Neural crest cell (in vitro differentiated cells): ENCODE data around the gene GPR55. TPM values are rescaled to one million over a fixed set of nuclear protein-coding genes. Genes with fewer than 3 reads are reported as not detected.
A peak's percentile ranks its signal among the peaks of the same experiment; 100 is the strongest.

Experiments used
- DNase-seq: peaks from one replicate; pipeline ENCODE4 v3.0.0; 2021; ENCODE audit warnings: low read depth, mixed read lengths, low spot score
- H3K27ac Mint-ChIP-seq: one replicate; pipeline ENCODE4 v1.8.0; 2021; ENCODE audit warnings: mild to moderate bottlenecking, mixed read lengths; ENCODE audit not compliant: unreplicated experiment
- H3K27me3 Mint-ChIP-seq: 2 replicates; pipeline ENCODE4 v1.8.0; 2021; ENCODE audit warnings: low read depth, mild to moderate bottlenecking, mixed read lengths
- H3K36me3 Mint-ChIP-seq: 2 replicates; pipeline ENCODE4 v1.8.0; 2021; ENCODE audit warnings: low read depth, mild to moderate bottlenecking, mixed read lengths
- H3K4me1 Mint-ChIP-seq: 2 replicates; pipeline ENCODE4 v1.8.0; 2021; ENCODE audit warnings: mixed read lengths
- H3K4me3 Mint-ChIP-seq: one replicate; pipeline ENCODE4 v1.8.0; 2021; ENCODE audit warnings: mild to moderate bottlenecking, mixed read lengths
- H3K9me3 Mint-ChIP-seq: 2 replicates; pipeline ENCODE4 v1.8.0; 2021; ENCODE audit warnings: mixed read lengths
- CTCF ChIP-seq: fragments of 200-600 bp; sonication (generic); conservative IDR thresholded peaks from 2 replicates; pipeline ENCODE4 v1.5.0; 2021; ENCODE audit warnings: antibody characterized with exemption, mild to moderate bottlenecking
- total RNA-seq: library from RNA; stranded (reverse); gene quantifications from 2 replicates; pipeline ENCODE4 v1.2.1, GENCODE V29; 2021

GPR55 gene
- total RNA-seq, 1 donor from 2014 or later: not detected

GRCh38 chr2:230930928-230931555 is 6.0 kb upstream of the GPR55 start:
- H3K4me1 Mint-ChIP-seq: peaks cover 6% of the 10 kb centered on the region
- no peaks in the 10 kb centered on the region for H3K27me3 Mint-ChIP-seq
- DNase-seq: no peak
- no peak overlapping the region for H3K4me3 Mint-ChIP-seq
- no peak overlapping the region for H3K27ac Mint-ChIP-seq
- TF ChIP-seq CTCF: no peak
- H3K9me3 Mint-ChIP-seq: peaks cover 4% of the 10 kb centered on the region
- H3K36me3 Mint-ChIP-seq: peaks cover 3% of the 10 kb centered on the region

GRCh38 chr2:230930149-230930780 is 5.2 kb upstream of the GPR55 start:
- no peak for DNase-seq
- Mint-ChIP-seq H3K27ac (no peak overlapping the region), H3K36me3 (no peaks in the 10 kb centered on the region), H3K4me3 (no peak overlapping the region), H3K9me3 (no peaks in the 10 kb centered on the region), H3K4me1 (peaks cover 6% of the 10 kb centered on the region), H3K27me3 (no peaks in the 10 kb centered on the region)
- TF ChIP-seq CTCF: no peak

GRCh38 chr2:230929381-230930148 is 4.5 kb upstream of the GPR55 start:
- no peaks in the 10 kb centered on the region for H3K27me3 Mint-ChIP-seq
- no peaks in the 10 kb centered on the region for H3K9me3 Mint-ChIP-seq
- H3K27ac Mint-ChIP-seq: no peak overlapping the region
- DNase-seq: no peak
- no peak overlapping the region for H3K4me3 Mint-ChIP-seq
- TF ChIP-seq CTCF: no peak
- H3K36me3 Mint-ChIP-seq: no peaks in the 10 kb centered on the region
- peaks cover 6% of the 10 kb centered on the region for H3K4me1 Mint-ChIP-seq

GRCh38 chr2:230928701-230929380 is 3.8 kb upstream of the GPR55 start:
- no peaks in the 10 kb centered on the region for H3K36me3 Mint-ChIP-seq
- TF ChIP-seq CTCF: no peak
- no peak overlapping the region for H3K27ac Mint-ChIP-seq
- no peaks in the 10 kb centered on the region for H3K9me3 Mint-ChIP-seq
- H3K4me3 Mint-ChIP-seq: no peak overlapping the region
- no peaks in the 10 kb centered on the region for H3K27me3 Mint-ChIP-seq
- peaks cover 6% of the 10 kb centered on the region for H3K4me1 Mint-ChIP-seq
- DNase-seq: no peak

- no peak for TF ChIP-seq CTCF
- no peak for DNase-seq
- no peaks in the 10 kb centered on the region for H3K9me3 Mint-ChIP-seq
- peak overlapping the region; percentile 67 for H3K27ac Mint-ChIP-seq
- peaks cover 5% of the 10 kb centered on the region for H3K4me1 Mint-ChIP-seq
- no peaks in the 10 kb centered on the region for H3K36me3 Mint-ChIP-seq
- H3K27me3 Mint-ChIP-seq: no peaks in the 10 kb centered on the region
- H3K4me3 Mint-ChIP-seq: no peak overlapping the region
Measured at GRCh38 chr2:230927711-230928341, 2.8 kb upstream of the GPR55 start.
